HG02678 (cell line): ENCODE results near the gene ZNF430.
"Not testable (repeated sequence)": the region's sequence is repeated elsewhere in the genome, so short reads cannot be mapped to it uniquely, and the experiment has no call there.

ENCODE experiments used
- ATAC-seq: cut with Tn5 transposase; IDR thresholded peaks from one replicate; pipeline ENCODE4 v1.9.1; 2021; ENCODE audit warnings: mild to moderate bottlenecking, moderate library complexity; ENCODE audit not compliant: unreplicated experiment

Gene ZNF430

DNA sequence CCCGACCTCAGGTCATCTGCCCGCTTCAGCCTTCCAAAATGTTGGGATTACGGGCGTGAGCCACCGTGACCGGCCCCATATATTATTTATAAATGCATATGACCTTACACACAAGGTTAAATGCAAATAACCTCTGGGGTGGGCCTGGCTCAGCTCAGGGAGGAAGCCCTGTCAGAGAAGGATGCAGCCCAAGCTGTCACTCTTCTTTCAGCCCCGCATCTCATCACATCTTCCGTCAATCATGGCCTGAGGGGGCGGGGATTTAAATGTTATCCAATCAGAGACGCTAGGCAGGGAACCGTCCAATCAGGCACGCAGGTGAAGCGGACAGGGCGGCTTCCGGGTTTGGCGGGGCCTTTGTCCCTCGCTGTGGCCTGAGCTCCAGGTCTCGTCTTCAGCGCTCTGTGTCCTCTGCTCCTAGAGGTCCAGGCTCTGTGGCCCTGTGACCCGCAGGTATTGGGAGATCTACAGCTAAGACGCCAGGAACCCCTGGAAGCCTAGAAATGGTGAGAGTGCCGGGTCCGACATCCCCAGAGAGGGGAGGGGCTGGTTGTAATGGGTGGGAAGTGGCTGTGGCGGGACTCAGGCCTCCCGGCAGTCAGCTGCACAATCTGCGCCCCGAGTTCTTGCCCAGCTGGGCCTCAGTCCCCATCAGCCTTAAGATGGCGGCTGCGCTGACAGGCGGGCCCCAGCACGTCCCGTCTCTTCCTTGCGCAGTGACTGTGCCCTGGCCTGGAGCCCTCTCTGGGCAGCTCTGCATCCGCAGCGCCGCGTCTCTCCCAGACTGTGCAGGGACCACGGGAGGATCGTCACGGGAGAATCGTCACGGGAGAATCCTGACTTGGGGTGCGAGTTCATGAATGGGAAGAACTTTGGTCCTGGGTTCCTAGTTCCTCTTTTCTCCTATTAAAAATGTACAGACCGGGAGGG, at the start of gene ZNF430:
ZNF430 (plus strand) TSS at position 360 of the 930 bp plus-strand sequence; CDS start at position 504, 144 bp downstream.
- ATAC-seq = peak; percentile 98

DNA sequence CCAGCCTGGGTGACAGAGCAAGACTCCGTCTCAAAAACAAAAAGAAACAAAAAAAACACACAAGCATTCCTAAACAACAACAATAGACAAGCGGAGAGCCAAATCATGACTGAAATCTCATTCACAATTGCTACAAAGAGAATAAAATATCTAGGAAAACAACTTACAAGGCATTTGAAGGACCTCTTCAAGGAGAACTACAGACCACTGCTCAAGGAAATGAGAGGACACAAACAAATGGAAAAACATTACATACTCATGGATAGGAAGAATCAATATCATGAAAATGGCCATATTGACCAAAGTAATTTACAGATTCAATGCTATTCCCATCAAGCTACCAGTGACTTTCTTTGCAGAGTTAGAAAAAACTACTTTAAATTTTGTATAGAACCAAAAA, 27.7 kb upstream of the ZNF430 start:
- not testable (repeated sequence) for ATAC-seq

DNA sequence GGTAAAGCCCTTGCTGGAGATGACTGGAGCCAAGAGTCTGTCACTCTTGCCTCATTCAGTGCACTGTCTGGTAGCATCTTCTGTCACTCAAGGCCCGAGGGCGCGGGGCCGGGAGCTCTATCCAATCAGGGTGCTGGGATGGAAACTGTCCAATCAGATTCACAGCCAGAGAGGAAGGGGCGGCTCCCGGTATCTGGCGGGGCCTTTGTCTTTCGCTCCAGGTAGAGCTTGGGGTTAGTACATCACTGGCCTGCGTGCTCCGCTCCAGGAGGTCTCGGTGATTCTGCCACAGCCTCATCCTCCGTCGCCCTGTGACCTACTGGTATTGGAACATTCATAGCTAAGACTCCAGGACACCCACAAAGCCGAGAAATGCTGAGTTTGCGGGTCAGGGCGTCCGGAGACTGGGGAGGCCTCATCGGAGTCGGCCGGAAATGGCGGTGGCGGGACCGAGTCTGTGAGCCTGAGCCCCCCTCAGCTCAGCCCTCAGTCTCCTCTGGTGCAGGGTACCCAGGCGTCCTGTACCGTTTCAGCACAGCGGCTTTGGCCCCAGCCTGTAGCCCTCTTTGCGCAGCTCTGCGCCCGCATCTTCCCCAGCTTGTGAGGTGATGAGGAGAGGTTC, 20.6 kb upstream of the ZNF430 start:
- ATAC-seq = peak; percentile 91

DNA sequence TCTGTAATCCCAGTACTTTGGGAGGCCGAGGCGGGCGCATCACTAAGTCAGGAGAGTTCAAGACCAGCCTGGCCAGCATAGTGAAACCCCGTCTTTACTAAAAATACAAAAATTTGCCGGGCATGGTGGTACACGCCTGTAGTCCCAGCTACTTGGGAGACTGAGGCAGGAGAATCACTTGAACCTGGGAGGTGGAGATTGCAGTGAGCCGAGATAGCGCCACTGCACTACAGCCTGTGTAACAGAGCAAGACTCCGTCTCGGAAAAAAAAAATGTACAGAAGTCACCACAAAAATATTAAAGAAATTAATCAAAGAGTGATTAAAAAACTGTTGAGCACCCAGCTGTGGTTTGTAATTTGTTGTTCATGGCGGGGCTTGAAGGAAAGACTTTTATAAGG, 781 bp downstream of the ZNF430 start:
- ATAC-seq = not testable (repeated sequence)

DNA sequence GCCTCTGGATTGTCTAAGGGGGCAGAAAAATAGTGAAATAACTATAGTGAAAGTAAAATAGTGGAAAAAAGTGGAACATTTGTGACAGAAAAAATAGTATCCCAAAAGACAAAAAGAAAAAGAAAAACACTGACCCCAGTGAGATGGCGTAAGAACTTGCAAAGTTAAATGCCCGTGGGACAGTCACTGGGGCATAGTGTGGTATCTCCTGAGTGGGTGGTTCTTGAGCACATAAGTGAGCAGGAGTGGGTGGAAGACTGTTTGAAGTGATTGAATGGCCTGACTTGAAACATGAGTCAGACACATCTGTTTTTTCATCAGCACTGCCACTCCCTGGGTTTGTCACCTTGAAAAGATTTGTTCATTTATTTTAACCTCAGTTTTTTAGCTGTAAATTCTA, 2.5 kb downstream of the ZNF430 start:
- ATAC-seq = no peak

DNA sequence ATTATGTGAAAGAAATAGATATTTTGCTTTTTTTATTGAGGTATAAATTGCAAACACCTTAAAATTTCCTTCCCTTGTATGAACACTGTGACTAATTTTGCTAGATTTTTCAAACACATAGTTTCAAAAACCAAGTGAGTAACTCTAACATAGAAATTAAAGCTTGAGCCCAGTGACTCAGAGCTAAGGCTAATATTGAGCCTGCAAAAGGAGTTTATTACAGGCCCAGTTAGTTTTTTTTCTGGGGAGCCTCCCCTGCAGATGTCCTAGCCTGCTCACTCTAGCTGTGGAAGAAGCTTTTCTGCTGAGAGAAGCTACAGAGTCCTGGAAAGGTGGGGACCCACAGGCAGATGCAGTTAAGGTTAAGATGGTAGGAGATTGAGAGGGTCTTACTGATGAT, 3.4 kb downstream of the ZNF430 start:
- ATAC-seq = no peak

DNA sequence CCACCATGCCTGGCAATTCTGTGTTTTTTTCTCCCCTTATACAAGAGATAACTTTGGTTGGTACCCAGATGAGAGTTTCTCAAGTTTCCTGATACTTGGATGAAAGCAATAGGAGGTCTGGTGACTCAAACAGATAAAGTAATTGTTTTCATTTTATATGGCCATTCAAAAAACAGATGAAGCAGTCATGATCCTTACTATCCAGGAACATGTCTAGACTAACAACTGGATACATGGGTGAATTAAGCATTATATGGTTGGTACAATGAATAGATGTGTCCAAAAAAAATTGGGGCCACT, 8.5 kb downstream of the ZNF430 start:
- no peak for ATAC-seq

DNA sequence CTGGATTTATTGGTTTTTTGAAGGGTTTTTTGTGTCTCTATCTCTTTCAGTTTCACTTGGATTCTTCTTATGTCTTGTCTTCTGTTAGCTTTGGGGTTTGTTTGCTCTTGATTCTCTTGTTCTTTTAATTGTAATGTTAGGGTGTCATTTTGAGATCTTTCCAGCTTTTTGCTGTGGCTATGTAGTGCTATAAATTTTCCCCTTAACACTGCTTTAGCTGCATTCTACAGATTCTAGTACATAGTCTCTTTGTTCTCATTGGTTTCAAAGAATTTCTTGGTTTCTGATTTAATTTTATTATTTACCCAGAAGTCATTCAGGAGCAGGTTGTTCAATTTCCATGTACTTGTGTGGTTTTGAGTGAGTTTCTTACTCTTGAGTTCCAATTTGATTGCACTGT, 24.6 kb downstream of the ZNF430 start:
- ATAC-seq = no peak

DNA sequence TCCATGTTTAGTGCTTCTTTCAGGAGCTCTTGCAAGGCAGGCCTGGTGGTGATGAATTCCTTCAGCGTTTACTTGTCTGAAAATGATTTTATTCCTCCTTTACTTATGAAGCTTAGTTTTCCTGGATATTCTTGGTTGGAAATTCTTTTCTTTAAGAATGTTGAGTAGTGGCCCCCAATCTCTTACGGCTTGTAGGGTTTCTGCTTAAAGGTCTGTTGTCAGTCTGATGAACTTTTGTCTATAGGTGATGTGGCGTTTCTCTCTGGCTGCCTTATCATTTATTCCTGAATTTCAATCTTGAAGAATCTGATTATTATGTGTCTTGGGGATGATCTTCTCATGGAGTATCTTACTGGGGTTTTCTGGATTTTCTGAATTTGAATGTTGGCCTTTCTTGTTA, 26.0 kb downstream of the ZNF430 start:
- ATAC-seq = no peak

DNA sequence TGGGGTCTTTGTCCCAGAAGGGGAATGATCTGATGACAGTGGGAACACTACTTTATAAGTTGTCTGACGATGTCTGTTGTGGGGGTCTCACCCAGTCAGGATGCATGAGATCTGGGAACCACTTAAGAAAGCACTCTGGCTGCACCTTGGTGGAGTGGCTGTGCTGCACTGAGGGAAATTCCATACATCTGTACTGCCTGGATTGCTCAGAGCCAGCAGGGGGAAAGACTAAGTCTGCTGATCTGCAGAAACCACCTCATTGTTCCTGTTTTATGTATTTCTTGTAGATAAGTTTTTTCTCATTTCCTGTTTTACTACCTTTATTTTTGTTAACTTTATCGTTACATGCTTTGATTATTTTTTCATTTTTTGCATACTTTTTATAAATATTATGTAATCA, 27.3 kb downstream of the ZNF430 start:
- ATAC-seq = no peak

DNA sequence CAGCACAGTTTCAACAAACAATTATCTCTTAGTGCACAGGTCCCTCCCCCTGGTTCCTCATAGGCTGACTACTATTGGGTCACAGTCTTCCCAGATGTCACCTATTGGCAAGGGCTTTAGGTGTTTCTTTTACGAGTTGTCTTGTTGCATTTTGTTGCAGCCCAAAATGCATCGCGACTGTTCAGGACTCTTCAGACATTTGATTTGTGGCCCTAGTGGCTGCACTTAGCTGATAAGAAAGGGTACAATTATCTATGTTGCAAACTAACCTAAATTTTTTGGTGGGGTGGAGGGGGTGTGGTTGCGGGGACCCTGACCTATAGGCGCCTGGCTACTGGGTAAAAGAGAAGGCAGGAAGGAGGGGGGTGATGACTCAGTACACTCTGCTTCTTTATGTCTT, 32.4 kb downstream of the ZNF430 start:
- ATAC-seq = no peak

DNA sequence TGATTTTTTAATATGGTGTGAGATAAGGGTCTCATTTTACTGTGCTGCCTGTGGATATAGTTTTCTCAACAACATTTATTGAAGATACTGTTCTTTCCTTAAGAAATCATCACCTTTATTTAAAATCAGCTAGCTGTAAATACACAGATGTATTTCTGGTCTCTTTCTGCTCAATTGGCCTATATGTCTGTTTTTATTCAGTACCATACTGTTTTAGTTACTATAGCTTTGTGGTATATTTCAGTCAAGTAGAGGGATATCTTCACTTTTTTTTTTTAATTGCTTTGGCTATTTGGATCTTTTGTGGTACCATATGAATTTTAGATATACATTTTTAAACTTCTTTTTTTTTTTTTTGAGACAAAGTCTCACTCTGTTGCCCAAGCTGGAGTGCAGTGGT, 44.9 kb downstream of the ZNF430 start:
- ATAC-seq = no peak

DNA sequence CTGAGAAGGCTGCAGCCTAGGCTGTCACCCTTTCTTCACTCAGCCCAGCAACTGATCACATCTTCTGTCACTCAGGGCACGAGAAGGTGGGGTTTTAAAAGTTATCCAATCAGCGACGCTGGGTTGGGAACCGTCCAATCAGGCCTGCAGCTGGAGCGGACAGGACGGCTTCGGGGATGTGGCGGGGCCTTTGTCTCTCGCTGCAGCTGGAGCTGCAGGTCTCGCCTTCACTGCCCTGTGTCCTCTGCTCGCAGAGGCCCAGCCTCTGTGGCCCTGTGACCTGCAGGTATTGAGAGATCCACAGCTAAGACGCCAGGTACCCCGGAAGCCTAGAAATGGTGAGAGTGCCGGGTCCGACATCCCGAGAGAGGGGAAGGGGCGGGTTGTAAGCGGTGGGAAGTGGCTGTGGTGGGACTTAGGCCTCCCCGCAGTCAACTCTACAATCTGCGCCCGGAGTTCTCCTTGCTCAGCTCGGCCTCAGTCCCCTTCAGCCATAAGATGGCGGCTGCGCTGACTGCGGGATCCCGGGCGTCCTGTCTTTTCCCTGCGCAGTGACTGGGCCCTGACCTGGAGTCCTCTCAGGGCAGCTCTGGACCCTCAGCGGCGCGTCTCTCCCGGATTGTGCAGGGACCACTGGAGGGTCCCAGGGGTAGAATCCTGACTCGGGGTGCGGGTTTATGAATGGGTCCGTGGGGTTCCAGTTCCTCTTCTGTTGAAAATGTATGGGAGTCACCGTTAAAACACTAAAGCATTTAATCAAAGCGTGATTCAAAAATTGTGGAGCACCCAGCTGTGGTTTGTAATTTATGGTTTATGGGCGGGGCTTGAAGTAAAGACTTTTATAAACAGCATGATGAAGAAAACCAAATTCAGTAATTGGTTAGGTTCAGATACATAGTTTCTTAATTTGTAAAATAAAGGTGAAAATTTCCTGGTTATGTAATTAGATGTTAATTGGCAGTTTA, 61.8 kb downstream of the ZNF430 start, which contains the start of gene ZNF714:
ZNF714 (plus strand) TSS at position 193 of the 965 bp plus-strand sequence. CDS start 16,066 bp downstream, outside the sequence.
- peak; percentile 94 for ATAC-seq

DNA sequence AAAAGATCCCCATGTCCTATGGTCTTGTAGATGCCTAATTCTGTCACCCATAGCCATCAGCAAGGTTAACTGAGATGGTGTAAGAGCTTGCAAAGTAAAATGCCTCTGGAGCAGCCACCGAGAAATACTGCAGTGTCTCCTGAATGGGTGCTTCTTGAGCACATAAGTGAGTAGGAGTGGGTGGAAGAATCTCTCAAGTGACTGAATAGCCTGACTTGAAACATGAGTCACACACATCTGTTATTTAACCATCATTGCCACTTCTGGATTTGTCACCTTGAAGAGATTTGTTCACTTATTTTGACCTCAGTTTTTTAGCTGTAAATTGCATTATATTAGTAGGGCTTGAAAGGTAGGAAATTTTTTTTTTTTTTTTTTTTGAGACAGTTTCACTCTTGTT, 63.9 kb downstream of the ZNF430 start:
- no peak for ATAC-seq

DNA sequence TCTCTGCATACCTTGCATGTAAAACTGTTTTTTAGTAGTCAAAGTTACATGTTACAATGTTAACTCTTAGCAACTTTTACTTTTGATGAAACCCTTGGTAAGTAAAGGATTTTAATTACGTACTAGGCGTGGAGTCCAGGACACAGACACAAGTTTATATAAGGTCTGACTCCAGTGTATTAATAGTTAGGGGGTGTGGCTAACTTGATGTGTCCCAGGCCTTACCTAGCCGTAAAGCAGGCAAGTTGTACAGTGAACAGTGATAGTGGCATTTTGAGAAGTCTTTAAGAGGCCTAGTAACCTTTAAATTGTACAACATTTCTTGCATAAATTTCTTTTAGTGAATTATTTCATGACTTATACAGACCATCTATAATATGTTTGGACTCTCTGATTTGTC, 67.4 kb downstream of the ZNF430 start:
- ATAC-seq = no peak

DNA sequence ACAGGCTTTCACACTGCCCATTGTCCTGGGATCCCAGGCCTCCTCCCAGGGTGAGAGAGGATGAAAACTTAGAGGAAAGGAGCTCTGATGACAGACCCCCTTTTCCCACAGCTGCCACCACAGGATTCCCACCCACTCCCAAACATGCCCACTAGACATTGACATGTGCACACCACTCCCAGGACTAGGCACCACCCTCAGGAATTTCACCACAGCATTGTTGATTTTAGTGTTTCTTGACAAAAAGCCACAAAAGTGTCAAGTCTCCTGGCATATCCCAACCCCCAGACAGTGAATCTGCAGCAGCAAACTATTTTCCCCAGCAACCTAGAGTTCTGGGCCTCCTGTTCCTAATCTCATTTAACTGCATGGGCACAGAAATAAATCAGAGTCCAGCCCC, 71.7 kb downstream of the ZNF430 start:
- no peak for ATAC-seq

DNA sequence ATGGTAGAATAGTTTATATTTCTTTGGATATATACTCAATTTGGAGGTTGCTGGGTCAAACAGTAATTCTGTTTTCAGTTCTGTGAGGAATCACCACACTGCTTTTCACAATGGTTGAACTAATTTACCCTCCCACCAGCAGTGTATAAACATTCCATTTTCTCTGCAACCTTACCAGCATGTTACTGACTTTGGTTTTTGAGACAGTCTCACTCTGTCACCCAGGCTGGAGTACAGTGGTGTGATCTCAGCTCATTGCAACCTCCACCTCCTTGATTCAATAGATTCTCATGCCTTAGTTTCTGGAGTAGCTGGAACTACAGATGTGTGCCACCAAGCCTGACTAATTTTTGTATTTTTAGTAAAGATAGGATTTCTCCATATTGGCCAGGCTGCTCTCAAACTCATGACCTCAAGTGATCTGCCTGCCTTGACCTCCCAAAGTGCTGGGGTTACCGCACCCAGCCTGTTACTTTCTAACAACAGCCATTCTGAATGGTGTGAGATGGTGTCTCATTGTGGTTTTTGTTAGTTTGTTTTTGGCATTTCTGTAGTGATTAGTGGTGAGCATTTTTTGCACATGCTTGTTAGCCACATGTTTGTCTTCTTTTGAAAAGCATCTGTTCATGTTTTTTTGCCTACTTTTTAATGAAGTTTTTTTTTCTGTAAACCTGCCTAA, 74.0 kb downstream of the ZNF430 start:
- ATAC-seq = no peak

DNA sequence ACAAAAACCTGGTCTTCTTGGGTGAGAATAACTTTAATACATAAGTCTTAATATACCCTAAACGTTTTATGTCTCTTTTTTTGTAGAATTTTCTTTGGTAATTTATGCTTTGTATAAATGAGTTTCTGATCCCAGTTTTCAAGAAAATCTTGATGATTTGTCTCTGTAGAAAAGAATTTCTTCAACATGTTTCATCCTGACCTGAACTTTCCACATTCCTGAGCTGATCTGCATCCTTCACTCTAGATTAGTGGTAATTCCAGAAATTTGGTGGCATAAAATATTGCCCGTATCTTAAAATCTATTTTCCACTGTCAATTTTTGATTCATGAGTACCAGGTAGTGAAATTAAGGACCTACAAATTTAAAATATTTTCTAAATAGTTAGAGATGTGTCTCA, 77.8 kb downstream of the ZNF430 start:
- no peak for ATAC-seq

DNA sequence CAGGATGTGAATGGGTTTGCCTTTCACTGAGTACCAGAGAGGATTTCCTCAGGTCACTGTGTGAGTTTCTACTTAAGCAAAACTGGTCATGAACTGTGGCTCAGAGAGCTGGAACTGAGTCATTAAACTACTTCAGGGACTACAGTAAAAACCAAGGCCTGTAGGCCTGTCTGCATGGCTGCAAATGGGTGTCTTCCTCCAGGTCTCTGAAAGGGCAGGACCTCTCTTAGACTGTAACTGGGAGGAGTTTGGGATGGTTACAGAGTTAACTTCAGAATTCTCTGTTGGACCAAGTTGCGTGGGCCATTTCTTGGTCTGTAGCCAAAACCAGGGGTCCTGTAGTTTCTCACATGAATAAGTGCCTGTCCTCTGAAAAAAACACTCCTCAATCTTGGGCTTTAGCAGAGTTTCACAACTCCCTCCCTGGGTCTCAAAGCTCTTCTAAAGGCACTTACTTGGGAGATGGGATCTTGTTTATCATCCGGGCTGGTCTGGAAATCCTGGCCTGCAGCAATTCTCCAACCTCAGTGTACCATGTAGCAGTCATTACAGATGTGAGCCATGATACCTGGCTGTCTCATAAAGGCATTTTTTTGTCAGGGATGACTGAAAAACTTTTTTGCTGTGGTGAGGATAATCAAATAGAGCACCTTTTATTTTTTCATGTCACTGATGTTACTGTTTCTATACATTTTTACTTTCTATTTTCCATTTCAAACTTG, 81.2 kb downstream of the ZNF430 start:
- ATAC-seq = no peak

DNA sequence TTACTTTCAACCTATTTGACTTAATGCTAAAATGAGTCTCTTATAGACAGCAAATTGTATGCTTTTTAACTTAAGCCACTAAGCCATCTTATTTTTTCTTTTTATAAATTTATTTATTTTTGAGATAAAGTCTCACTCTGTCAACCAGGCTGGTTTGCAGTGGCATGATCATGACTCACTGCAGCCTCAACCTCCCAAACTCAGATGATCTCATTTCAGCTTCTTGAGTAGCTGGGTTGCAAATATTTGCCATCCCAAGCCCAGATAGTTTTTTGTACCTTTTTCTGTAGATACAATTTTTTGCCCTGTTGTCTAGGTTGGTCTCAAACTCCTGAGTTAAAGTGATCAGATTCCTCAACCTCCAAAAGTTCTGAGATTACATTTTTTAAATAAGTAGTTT, 88.7 kb downstream of the ZNF430 start:
- no peak for ATAC-seq
